HS-5 (cell line): Measurements from ENCODE around the gene AMPH.
"Not testable (repeated sequence)": the region's sequence is repeated elsewhere in the genome, so short reads cannot be mapped to it uniquely, and the experiment has no call there.

ENCODE experiments used
- DNase-seq: peaks from one replicate; pipeline ENCODE4 v3.0.0-alpha.2; 2012; ENCODE audit warnings: low read depth

The AMPH gene

DNA sequence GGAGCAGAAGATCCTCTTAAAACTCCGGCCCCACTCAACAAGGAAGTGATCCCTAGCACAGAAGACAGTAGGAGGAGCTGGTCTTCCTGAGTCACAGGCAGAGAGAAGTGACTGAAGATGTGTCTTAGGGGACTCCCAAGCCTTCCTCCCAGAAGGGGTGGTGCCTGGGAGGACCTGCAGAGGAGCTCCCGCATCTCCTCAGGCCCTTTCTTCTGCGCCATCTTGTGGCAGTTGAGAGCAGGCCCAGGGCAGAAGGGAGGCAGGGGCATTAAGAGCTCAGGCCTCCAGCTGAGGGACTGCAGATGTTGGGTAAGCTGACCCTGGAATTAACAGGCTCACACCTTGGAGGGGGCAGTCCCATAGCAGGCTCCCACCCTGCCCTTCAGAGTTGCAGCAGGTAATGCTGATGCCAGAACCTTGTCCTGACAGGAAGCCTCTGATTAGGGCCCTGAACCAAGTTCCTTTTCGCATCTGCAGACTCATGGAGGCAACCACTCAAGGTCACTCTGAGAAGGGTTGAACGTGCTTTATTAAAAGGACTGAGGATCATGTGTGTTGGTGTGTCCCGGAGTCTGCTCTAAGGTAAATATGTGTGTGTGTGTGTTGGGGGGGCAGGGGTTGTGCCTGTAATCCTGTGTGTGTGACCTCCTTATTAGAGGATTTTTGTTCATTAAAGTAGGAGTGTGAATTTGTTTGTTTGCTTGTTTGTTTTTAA lies 281.1 kb downstream of the AMPH start:
- DNase-seq = not testable (repeated sequence)

DNA sequence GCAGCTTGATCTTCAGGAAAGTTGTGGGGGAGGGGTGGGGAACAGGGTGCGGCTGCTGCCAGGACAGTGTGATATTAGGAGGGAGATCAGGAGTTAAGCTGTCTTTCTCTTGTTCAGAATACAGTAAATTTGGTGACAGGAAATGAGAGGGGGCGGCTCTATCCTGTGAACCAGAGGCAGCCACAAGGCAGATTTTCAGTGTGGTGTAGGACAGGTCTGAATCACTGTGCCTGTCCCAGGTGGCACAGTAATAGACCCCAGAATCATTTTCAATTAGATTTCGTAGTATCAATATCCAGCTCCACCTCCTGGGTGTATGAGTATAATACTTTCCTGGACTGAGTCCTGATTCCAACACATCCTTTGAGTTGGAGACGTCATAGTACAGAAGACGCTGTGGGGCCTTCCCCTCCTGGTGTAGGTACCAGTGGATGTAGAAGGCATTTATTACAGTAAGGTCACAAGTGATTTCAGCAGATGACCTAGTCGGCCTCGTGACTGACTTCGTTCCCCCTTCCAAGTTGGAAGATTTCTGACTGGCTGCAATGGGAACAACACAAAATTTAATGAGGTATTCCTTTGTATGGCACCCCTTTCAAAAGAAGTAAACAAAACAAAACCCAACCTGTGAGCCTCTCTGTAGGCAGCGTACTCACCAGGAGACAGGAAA lies 281.9 kb downstream of the AMPH start:
- DNase-seq = not testable (repeated sequence)

DNA sequence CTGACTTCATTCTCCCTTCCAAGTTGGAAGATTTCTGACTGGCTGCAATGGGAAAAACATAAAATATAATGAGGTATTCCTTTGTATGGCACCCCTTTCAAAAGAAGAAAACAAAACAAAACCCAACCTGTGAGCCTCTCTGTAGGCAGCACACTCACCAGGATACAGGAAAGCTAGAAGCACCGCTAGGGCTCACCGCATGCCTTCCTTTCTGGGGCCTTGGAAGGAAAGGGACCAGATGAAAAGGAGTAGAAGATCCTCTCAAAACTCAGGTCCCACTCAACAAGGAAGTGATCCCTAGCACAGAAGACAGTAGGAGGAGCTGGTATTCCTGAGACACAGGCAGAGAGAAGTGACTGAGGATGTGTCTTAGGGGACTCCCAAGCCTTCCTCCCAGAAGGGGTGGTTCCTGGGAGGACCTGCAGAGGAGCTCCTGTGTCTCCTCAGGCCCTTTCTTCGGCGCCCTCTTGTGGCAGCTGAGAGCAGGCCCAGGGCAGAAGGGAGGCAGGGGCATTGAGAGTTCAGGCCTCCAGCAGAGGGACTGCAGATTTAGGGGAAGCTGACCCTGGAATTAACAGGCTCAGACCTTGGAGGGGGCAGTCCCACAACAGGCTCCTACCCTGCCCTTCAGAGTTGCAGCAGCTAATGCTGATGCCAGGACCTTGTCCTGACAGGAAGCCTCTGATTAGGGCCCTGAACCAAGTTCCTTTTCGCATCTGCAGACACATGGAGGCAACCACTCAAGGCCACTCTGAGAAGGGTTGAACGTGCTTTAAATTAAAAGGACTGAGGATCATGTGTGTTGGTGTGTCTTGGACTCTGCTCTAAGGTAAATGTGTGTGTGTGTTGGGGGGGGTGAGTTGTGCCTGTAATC lies 285.6 kb downstream of the AMPH start:
- not testable (repeated sequence) for DNase-seq

DNA sequence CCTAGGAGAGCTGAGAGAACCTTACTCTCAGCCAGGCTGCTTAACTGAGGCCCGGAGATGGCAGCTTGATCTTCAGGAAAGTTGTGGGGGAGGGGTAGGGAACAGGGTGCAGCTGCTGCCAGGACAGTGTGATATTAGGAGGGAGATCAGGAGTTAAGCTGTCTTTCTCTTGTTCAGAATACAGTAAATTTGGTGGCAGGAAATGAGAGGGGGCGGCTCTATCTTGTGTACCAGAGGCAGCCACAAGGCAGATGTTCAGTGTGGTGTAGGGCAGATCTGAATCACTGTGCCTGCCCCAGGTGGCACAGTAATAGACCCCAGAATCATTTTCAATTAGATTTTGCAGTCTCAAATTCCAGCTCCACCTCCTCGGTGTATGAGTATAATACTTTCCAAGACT lies 286.4 kb downstream of the AMPH start:
- DNase-seq = not testable (repeated sequence)

DNA sequence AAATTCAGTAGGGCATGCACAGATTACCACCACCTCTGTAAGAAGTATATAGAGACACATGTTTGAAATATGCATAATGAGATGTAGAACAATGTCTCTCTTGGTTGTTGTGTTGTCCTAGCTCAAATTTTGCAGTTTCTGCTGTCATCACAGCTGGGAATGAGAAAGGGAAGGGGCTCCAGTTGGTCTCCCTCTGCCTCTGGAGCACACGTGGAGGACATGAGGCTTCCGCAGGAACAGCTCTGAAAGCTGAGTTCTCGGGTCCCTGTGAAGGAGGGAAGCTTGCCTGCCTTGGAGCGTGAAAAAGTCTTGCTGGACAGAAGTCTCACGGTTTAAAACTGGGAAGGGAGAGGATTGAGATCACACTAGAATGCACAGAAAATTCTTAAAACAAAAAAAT lies 289.0 kb downstream of the AMPH start:
- not testable (repeated sequence) for DNase-seq

DNA sequence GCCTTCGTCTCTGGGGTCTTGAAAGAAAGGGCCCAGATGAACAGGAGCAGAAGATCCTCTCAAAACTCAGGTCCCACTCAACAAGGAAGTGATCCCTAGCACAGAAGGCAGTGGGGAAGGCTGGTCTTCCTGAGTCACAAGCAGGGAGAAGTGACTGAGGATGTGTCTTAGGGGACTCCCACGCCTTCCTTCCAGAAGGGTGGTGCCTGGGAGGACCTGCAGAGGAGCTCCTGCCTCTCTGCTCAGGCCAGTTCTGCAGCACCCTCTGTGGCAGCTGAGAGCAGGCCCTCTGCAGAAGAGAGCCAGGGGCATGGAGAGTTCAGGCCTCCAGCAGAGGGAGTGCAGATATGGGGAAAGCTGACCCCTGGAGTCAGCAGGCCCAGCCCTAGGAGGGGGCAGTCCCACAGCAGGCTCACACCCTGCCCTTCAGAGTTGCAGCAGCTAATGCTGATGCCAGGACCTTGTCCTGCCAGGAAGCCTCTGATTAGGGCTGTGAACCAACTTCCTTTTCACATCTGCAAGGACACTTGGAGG lies 289.9 kb downstream of the AMPH start:
- peak; percentile 14 for DNase-seq

DNA sequence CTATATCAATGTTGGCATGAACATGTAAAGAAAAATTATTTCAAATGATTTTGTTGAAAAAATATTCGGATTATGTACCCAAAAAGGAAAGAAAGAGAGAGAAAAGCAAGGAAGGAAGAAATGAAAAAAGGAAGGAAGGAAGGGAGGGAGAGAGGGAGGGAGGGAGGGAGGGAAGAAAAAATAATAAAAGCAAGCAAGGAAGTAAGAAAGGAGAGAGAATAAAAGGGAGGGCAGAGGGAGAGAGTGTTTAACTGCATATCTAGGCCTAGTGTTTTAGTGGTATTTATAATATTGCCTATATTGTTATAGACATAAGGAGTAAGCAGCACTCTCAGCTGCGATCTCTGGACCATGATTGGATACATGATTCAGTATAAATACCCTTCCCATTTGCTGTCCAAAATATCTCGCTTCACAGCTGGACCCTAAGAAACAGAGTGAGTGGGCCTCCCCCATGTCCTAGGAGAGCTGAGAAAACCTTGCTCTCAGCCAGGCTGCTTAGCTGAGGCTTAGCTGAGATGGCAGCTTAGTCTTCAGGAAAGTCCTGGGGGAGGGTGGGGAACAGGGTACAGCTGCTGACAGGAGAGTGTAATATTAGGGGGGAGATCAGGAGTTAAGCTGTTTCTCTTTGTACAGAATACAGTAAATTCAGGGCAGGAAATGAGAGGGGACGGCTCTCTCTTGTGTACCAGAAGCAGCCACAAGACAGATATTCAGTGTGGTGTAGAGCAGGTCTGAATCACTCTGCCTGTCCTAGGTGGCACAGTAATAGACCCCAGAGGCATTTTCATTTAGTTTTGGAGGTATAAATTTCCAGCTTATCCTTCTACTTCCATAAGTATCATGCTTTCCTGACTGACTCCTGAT lies 291.0 kb downstream of the AMPH start:
- DNase-seq = no peak

DNA sequence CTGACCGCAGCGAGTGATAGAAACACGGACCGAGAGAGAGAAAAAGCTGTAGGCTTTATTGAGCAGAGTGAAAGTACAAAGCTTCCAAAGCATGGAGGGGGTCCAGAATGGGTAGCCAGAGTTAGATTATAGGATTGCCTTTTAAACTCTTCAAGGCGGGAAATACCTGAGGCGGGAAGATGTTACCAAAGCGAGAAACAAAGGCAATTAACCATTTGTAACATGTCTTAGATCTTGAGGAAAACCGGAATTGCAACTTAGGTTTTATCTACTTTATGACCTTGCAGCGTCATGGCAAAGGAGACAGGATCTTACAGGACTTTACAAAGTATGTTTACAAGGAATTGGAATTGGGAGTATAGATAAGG lies 295.0 kb downstream of the AMPH start:
- DNase-seq = not testable (repeated sequence)

DNA sequence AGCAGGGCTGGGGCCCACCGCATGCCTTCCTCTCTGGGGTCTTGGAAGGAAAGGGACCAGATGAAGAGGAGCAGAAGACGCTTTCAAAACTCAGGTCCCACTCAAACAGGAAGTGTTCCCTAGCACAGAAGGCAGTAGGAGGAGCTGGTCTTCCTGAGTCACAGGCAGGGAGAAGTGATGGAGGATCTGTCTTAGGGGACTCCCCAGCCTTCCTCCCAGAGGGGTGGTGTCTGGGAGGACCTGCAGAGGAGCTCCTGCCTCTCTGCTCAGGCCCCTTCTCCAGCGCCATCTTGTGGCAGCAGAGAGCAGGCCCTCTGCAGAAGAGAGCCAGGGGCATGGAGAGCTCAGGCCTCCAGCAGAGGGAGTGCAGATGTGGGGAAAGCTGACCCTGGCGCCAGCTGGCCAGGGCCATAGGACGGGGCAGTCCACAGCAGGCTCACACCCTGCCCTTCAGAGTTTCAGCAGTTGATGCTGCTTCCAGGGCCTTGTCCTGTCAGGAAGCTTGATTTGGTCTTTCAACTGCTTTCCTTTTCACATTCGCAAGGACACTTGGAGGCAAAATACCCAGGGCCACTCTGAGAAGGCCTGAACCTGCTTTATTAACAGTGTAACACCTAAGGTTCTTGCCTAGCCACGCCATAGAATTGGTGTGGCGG lies 295.6 kb downstream of the AMPH start:
- peak; percentile 83 for DNase-seq

DNA sequence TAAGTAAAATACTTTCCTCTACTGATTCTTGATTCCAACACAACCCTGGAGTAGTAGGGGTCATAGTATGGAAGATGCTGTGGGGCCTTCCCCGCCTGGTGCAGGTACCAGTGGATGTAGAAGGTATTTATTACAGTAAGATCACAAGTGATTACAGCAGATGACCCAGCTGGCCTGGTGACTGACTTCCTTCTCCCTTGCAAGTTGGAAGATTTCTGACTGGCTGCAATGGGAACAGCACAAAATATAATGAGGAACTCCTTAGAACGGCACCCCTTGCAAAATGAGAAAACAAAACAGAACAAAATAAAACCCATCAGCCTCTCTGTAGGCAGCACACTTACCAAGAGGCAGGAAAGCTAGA lies 296.1 kb downstream of the AMPH start:
- no peak for DNase-seq

DNA sequence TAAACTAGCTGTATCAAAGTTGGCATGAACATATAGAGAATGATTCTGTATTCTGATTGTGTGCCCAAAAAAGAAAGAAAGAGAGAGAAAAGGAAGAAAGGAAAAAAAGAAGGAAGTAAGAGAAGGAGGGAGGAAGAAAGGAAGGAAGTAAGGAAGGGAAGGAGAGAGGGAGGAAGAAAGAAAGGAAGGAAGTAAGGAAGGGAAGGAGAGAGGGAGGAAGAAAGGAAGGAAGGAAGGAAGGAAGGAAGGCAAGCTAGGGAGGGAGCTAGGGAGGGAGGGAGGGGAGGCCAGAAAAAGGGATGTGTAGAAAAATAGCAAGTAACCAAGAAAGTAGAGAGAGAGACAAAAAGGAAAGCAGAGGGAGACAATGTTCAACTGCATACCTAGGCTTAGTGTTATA lies 297.0 kb downstream of the AMPH start:
- DNase-seq = no peak
